GM19455 (cell line): ENCODE data around the gene EPHX1.
A peak's percentile ranks its signal among the peaks of the same experiment; 100 is the strongest.
"Not testable (repeated sequence)": the region's sequence is repeated elsewhere in the genome, so short reads cannot be mapped to it uniquely, and the experiment has no call there.

Experiments
- ATAC-seq: cut with Tn5 transposase; IDR thresholded peaks from one replicate; pipeline ENCODE4 v1.9.1; 2021; ENCODE audit not compliant: unreplicated experiment

The EPHX1 gene

GRCh38 chr1:225880222-225880588 lies 70.3 kb downstream of the EPHX1 start:
- no peak for ATAC-seq

DNA sequence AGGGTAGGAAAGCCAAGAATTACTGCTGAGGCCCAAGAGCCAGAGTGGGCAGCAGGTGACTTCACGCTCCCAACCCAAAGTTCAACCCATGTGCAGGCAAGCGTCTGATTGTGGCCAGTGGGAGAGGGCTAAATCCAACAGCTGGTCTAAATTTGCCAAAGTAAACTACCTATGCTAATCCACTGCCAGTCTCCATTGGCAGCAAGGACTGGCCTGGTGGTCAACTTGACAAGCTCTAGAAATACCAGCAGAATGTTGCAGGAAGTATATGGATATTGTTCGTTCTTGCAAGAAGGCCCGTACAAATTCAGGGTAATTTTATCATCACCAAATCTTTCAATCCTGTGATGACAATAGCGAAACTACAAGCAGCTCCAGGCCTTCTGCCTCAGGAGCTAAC lies 70.7 kb downstream of the EPHX1 start:
- no peak for ATAC-seq

DNA sequence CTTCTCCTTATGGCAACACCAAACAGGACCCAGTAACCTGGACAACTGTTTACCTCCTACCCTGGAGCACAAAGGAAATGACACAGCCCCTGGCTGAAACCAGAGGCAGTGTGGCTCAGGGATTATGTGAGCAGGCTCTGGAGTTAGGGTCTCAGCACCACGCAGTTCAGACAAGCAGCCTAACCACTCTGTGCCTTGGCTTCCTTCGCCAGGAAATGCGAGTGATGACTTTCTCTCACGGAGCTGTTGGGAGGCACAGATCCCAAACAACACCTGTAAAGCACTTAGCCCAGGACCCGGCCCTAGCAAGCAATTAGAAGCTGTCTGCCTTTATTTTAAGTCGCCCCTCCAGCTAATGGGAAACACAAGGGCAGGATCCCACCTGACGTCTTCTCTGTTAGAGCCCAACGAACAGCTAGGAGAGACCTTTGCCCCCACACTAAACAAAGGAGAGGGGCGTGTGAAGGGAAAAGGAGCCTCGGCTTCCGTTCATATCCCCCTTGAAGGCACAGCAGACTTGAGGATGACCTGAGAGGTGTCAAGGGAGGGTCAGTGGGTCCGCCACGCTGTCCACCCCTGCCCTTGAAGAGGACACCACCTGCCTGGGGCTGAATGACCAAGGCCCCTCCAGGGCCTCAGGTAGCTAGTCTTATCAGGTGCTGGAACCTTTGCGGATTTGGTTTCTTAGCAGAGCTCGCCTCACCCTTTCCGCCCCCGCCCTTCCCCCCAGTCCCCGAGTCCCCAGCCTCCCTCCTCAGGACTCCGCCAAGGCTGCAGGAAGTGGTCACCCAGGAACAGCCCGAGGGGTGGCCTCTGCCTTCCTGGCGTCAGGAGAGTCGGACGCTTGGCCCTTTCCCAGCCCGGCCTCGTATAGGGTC lies 71.4 kb downstream of the EPHX1 start:
- ATAC-seq = peak; percentile 24

DNA sequence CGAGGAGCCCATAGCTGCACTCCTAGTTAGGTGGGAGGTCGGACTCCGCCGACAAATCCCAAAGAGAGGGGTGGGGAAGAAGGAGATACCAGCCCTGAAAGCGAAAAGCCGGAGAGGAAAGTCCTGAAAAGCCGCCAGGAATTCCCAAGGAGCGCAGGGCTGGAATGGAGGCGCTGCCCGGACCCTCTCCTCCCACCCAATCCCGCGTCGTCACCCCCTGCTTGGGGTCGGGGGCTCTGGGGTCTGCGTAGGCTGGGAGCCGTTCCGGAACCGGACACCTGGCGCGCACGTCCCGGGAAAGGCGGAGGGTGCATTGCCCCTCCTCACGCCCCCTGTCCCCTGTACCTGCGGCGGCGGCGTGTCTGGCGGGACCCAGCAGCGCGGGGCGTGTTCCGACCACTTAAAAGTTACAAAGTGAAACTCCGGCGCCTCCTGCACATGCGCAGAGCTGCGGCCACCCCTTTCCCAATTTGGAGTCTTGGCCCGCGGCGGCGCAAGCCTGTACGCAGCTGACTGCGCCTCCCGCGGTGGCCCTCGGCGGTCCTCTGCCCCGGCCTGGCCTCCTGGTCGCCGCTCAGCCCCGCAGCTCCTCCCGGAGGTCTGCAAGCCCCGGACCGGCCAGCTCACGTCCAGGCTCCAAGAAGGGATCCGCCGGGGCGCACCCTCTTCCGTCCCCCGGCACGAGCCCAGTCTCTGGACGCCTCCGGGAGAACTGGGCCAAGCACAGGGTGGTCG lies 72.2 kb downstream of the EPHX1 start, which contains the start of gene TMEM63A:
Gene TMEM63A (minus strand): TSS at position 422 of the 735 bp plus-strand sequence. CDS start 4,800 bp downstream, outside the sequence.
- ATAC-seq = peak; percentile 79

DNA sequence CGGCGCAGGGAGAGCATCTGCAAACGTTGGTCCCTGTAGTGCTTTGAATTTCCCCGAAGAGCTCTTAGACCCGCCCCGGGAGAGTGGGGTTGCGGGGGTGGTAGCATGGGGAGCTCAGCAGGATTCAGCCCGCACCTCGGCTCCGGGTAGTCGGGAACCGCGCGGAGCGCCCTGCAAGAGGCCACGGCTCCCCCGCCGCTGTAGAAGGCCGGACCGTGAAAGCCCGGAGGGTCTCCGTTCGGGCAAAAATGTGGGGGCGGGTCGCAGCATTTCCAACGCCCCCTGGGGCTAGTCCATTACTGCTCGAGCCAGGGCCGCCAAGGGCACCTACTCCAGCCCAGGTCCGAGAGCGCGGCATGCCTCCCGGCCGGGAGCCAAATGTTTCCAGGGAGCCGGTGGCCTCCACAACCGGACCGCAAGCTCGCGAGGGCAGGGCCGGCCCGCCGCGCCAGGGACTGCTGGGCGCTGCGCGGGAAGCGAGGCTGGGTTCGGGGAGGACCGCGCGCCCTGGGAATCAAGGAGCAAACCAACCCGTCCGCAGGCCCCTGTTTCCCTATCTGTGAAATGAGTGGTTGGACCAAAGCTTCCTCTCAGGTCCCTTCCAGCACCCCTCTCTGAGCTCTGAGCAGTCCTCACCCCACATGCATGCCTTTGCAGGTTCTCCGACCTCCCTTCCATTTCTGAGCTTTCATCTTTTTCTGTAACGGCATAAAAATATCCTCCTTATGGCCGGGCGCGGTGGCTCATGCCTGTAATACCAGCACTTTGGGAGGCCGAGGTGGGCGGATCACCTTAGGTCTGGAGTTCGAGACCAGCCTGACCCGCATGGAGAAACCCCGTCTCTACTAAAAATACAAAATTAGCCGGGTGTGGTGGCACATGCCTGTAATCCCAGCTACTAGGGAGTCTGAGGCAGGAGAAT lies 73.0 kb downstream of the EPHX1 start:
- ATAC-seq = peak; percentile 29

- no peak for ATAC-seq
Observed at GRCh38 chr1:225883616-225884265, 73.8 kb downstream of the EPHX1 start.

DNA sequence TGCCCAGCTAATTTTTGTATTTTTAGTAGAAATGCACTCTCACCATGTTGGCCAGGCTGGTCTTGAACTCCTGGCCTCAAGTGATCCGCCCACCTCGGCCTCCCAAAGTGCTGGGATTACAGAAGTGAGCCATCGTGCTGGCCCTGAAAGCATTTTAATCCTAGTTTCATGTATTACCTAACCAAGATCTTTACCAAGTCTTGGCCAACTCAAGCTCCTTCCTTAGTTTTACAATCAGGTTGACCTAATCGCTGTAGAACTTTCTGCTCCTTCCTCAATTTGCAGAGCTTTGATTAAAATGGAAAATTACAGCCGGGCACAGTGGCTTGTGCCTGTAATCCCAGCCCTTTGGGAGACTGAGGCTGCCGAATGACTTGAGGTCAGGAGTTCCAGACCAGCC lies 75.4 kb downstream of the EPHX1 start:
- no peak for ATAC-seq

DNA sequence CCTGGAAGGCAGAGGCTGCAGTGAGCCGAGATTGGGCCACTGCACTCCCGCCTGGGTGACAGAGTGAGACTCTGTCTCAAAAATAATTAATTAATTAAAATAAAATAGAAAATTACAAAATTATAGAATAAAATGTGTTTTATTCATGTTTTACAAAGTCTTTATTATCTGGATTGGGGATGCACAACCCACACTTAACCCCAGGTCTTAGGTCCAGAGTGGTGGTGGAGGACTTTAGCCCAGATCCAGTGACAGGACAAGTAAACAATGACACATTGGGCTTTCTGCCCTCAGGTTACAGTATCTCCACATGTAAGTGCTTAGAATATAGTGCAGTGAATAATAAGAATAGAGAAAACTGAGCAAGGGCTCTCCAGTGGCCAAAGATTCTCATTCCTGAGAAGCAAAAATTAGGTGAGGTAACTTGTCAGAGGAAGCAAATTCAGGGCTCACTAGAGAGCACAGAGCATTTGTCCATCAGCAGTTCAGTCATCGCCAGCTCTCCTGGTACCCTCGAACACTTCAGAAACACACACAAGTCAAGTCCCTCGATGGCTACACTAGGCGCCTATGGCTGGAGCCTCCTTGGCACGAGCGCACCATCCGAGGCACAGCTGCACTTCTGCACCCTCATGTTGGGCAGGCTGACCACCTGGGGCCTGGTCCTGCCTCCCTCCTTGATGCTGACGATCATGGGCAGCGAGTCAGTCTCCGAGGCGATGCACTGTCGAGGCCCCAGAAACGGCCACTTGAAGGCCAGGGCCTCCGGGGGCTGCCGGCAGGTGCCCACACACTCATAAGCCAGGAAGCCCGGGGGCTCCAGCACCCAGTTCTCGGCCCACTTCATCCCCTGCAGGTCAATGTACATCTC lies 76.5 kb downstream of the EPHX1 start:
- ATAC-seq = no peak

DNA sequence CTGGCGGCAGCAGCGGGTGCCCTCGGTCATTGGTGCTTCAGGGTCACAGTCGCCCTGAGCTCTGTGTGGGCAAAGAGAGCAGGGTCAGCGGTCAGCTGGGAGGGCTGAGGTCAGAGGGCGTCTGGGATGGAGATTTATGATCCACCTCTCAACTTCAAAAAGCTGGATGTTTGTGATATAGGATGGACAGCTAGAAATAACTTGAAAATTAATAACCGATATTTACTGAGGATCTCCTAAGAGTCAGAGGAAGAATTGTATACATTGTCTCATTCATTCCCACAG lies 77.0 kb downstream of the EPHX1 start:
- ATAC-seq = no peak

- ATAC-seq = not testable (repeated sequence)
Observed at GRCh38 chr1:225887554-225888288, 77.8 kb downstream of the EPHX1 start.

DNA sequence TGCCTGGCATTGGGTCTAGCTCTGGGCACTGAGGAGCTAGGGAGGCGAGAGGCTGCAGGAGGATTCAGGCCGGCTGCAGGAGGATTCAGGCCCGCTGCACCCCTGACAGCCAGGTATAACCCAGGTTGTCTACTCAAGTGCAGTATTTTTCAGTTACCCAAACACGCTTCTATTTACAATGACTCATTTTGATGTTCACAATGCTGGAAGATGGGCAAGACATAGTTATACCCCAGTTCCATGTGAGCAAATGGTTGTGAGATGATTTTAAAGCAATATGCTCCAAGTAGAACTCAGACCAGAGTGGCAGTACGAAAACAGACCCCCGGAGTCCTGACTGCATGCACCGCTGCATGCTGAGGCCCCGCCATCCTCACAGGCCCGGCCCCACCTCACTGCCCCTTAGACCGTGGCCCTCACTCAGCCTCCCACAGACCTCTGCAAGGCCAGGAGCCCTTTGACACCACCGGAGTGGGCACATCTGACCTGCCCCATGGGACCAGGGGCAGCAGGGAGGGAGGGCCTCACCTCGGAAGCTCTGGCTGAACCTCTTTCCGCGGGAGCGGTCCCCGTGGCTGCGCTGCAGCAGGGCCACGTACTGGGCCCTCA lies 78.5 kb downstream of the EPHX1 start:
- ATAC-seq = no peak

- ATAC-seq = no peak
Observed at GRCh38 chr1:225888898-225889601, 79.1 kb downstream of the EPHX1 start, which contains the start of gene LEFTY1. LEFTY1 (minus strand) TSS chr1:225889146; CDS start chr1:225889066, 80 bp downstream.

DNA sequence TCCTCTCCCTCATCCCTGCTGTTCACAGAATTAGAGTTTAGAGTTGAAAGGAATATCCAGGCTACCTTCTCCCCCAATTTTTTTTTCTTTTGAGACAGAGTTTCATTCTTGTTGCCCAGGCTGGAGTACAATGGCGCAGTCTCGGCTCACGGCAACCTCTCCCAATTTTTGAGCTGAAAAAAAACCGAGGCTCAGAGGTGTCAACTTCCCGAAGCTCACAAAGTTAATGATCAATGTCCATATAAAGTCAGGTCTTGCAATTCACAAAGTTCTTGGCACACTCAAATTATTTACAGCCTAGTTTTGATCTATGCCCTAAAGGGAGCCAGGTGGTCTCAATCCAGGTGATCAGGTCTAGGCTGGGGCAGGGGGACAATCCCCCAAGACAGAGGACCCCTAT lies 79.8 kb downstream of the EPHX1 start:
- no peak for ATAC-seq

GRCh38 chr1:225890346-225891228 lies 80.7 kb downstream of the EPHX1 start:
- ATAC-seq = no peak

DNA sequence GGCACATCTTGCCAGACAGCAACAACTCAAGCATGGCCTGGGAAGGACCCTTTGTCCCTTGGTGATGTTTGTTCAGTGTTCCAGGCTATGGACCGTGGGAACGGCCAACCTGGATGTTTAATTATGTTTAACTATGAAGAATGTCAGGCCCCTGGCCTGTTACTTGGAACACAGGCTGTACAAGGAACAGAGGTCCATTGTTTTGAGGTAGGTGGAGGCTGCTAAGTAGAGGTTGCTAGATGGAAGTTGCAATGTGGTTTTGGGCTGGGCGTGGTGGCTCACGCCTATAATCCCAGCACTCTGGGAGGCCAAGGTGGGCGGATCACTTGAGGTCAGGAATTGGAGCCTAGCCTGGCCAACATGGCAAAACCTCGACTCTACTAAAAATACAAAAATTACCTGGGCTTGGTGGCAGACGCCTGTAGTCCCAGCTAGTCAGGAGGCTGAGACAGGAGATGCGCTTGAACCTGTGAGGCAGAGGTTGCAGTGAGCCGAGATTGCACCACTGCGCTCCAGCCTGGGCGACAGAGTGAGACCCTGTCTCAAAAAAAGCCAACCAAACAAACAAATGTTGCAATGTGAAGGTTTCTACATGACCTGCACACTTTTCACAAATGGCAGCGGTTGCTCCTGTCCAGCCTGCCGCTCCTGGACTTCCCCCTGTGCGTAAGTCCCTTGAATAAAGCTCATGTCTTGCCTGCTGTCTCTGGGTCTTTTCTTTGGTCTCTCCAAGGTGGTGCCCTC lies 81.5 kb downstream of the EPHX1 start:
- ATAC-seq = no peak

GRCh38 chr1:225892307-225892706 lies 82.4 kb downstream of the EPHX1 start:
- no peak for ATAC-seq
